Uterus (tissue), 2 donors: ENCODE measurements around the gene DMBX1.

Experiments used
- CTCF ChIP-seq, 4 experiments: fragments of 200-600 bp in 2 of 4; fragments of 450-650 bp in 2 of 4; sonication (generic) in 2 of 4; IDR thresholded peaks; one replicate each; pipeline ENCODE4 v1.5.1; 2016 to 2019; ENCODE audit warnings: antibody characterized with exemption in 4 of 4, mild to moderate bottlenecking in 2 of 4, moderate library complexity in 1 of 4
- POLR2A ChIP-seq, 2 donors: fragments of 450-650 bp; IDR thresholded peaks; one replicate each; pipeline ENCODE4 v1.6.1; 2016; ENCODE audit warnings: antibody characterized with exemption in 2 of 2, mild to moderate bottlenecking in 1 of 2, moderate library complexity in 1 of 2

- TF ChIP-seq CTCF (IDR thresholded peaks at IDR 0.05) (no peak), POLR2A (IDR thresholded peaks at IDR 0.05) (no peak)
Measured at GRCh38 chr1:46490656-46491442, 1.2 kb downstream of the DMBX1 start.
